Uterus (tissue), 2 donors: ENCODE results near the gene MCOLN2.
A peak's percentile ranks its signal among the peaks of the same experiment; 100 is the strongest.

Experiments used
- CTCF ChIP-seq, 4 experiments: fragments of 200-600 bp in 2 of 4; fragments of 450-650 bp in 2 of 4; sonication (generic) in 2 of 4; IDR thresholded peaks; one replicate each; pipeline ENCODE4 v1.5.1; 2016 to 2019; ENCODE audit warnings: antibody characterized with exemption in 4 of 4, mild to moderate bottlenecking in 2 of 4, moderate library complexity in 1 of 4
- POLR2A ChIP-seq, 2 donors: fragments of 450-650 bp; IDR thresholded peaks; one replicate each; pipeline ENCODE4 v1.6.1; 2016; ENCODE audit warnings: antibody characterized with exemption in 2 of 2, mild to moderate bottlenecking in 1 of 2, moderate library complexity in 1 of 2

- TF ChIP-seq CTCF (IDR thresholded peaks at IDR 0.05) (no peak), POLR2A (IDR thresholded peaks at IDR 0.05) (peak in 1 of 2 donors; percentile 19)
Measured at GRCh38 chr1:84892705-84893618, 104.0 kb downstream of the MCOLN2 start, which contains the start of gene LPAR3.
